A549 treated with GW870086 at 1 μM for 4 hours (cell line): ENCODE data around the gene GALM. TPM values are rescaled to one million over a fixed set of nuclear protein-coding genes. Genes with fewer than 3 reads are reported as not detected.

ENCODE experiments used
- total RNA-seq: library from RNA; stranded (reverse); fragments of 200-300 nt; extraction: Qiagen RNA extraction; gene quantifications from 5 replicates; pipeline ENCODE4 v1.2.3, GENCODE V29; 2022; ENCODE audit warnings: low read depth

The GALM gene
- 15.7 to 17.8 TPM (median 16.8 TPM) in 5 replicates for total RNA-seq

GRCh38 chr2:38665854-38666555 is at the start of gene GALM:
Gene GALM, plus strand, starts transcription at chr2:38666114. Its CDS starts 48 bp downstream, at chr2:38666162.

DNA sequence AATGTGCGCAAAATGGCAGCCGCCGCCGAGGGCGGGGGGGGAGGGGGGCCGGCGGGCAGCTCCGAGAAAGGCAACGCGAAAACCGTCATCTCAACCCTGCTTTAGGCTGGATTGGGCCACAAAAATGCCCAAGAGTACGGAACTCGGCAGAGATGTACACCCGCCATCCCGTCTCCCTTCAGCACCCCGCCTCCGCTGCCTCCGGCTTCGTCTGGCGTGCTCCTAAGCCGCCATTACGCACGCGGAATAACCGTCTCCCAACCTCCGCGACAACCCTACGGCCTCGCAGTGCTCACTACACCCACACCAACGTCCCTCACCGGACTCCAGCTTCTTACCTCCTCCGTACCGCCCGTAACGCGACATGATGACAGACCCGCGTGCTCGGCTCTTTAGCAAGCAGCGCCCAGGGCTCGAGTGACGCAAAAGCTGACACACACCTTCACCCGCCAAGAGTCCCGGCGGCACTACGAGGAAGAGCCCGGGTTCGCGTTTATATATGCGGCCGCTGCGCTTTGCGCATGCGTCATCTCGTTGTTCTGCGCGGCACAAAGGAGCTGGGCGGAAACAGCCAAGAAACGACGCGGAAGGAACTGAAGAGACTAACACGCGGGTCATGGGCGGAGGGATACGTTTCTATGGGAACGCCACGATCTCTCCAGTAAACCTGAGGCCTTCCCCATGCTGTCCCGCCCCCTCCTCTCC is 85.1 kb downstream of the GALM start, which contains the start of gene SRSF7:
SRSF7 (minus strand) TSS at position 471 of the 705 bp plus-strand sequence; CDS start at position 366, 105 bp downstream.

Other genes with a start within 250 kb of the GALM start
- 20.0 to 27.3 TPM (median 26.4 TPM) in 5 replicates for gene HNRNPLL, start 63.2 kb upstream of the GALM start, total RNA-seq
- 303 to 407 TPM (median 345 TPM) in 5 replicates for gene SRSF7, start 85.2 kb downstream of the GALM start, total RNA-seq
- gene GEMIN6, start 112.1 kb downstream of the GALM start, total RNA-seq: 35.5 to 44.3 TPM (median 40.0 TPM) in 5 replicates
- 18.3 to 21.8 TPM (median 20.5 TPM) in 5 replicates for gene DHX57, start 209.8 kb downstream of the GALM start, total RNA-seq
- gene MORN2, start 209.9 kb downstream of the GALM start, total RNA-seq: 37.3 to 46.6 TPM (median 41.8 TPM) in 5 replicates
- 0.02 TPM in 1 of 5 replicates, not detected in the others for gene ARHGEF33, start 223.8 kb downstream of the GALM start, total RNA-seq